Measurements from ENCODE around the gene KRT24.

KRT24 gene

GRCh38 chr17:40699853-40700252, 3.7 kb downstream of the KRT24 start:
- DNase-seq = no peak
- H3K9me3 ChIP-seq = no peaks in the 10 kb centered on the region
- no peak overlapping the region for H3K4me3 ChIP-seq (ENCODE audit: low read depth, low read length)
- peaks cover 97% of the 10 kb centered on the region for H3K27me3 ChIP-seq
- no peaks in the 10 kb centered on the region for H3K36me3 ChIP-seq
- H3K4me1 ChIP-seq = no peaks in the 10 kb centered on the region
- no peak for TF ChIP-seq CTCF (IDR thresholded peaks at IDR 0.05; ENCODE audit: low read depth, low read length)

- Histone ChIP-seq H3K36me3 (no peaks in the 10 kb centered on the region), H3K9me3 (no peaks in the 10 kb centered on the region), H3K27me3 (peaks cover 97% of the 10 kb centered on the region), H3K4me1 (no peaks in the 10 kb centered on the region), H3K4me3 (ENCODE audit: low read depth, low read length) (no peak overlapping the region)
- DNase-seq = no peak
- no peak for TF ChIP-seq CTCF (IDR thresholded peaks at IDR 0.05; ENCODE audit: low read depth, low read length)
These were observed 4.2 kb downstream of the KRT24 start for GRCh38 chr17:40699371-40699770.

GRCh38 chr17:40697297-40697696, 6.3 kb downstream of the KRT24 start:
- Histone ChIP-seq H3K4me3 (ENCODE audit: low read depth, low read length) (no peak overlapping the region), H3K36me3 (no peaks in the 10 kb centered on the region), H3K9me3 (no peaks in the 10 kb centered on the region), H3K4me1 (no peaks in the 10 kb centered on the region), H3K27me3 (peaks cover 97% of the 10 kb centered on the region)
- DNase-seq = no peak
- no peak for TF ChIP-seq CTCF (IDR thresholded peaks at IDR 0.05; ENCODE audit: low read depth, low read length)

- Histone ChIP-seq H3K36me3 (no peaks in the 10 kb centered on the region), H3K9me3 (no peaks in the 10 kb centered on the region), H3K4me3 (ENCODE audit: low read depth, low read length) (no peak overlapping the region), H3K27me3 (peaks cover 95% of the 10 kb centered on the region), H3K4me1 (no peaks in the 10 kb centered on the region)
- DNase-seq = no peak
- no peak for TF ChIP-seq CTCF (IDR thresholded peaks at IDR 0.05; ENCODE audit: low read depth, low read length)
These were observed 6.9 kb downstream of the KRT24 start for GRCh38 chr17:40696651-40697072.

GRCh38 chr17:40695874-40696472, 7.6 kb downstream of the KRT24 start:
- Histone ChIP-seq H3K36me3 (no peaks in the 10 kb centered on the region), H3K4me1 (no peaks in the 10 kb centered on the region), H3K27me3 (peaks cover 96% of the 10 kb centered on the region), H3K4me3 (ENCODE audit: low read depth, low read length) (no peak overlapping the region), H3K9me3 (no peaks in the 10 kb centered on the region)
- TF ChIP-seq CTCF (IDR thresholded peaks at IDR 0.05; ENCODE audit: low read depth, low read length) = no peak
- DNase-seq = no peak

GRCh38 chr17:40694584-40694983, 9.0 kb downstream of the KRT24 start:
- H3K4me3 ChIP-seq (ENCODE audit: low read depth, low read length) = no peak overlapping the region
- no peak for DNase-seq
- H3K36me3 ChIP-seq = no peaks in the 10 kb centered on the region
- H3K9me3 ChIP-seq = no peaks in the 10 kb centered on the region
- H3K4me1 ChIP-seq = no peaks in the 10 kb centered on the region
- peaks cover 88% of the 10 kb centered on the region for H3K27me3 ChIP-seq
- TF ChIP-seq CTCF (IDR thresholded peaks at IDR 0.05; ENCODE audit: low read depth, low read length) = no peak
